GM13976 (cell line): ENCODE data around the gene CGA.
"Not testable (repeated sequence)": the region's sequence is repeated elsewhere in the genome, so short reads cannot be mapped to it uniquely, and the experiment has no call there.

Experiments used
- DNase-seq: peaks from one replicate; pipeline ENCODE4 v3.0.0; 2012; ENCODE audit warnings: low spot score
- CTCF ChIP-seq: IDR thresholded peaks from 2 replicates; pipeline ENCODE4 v1.5.1; 2012; ENCODE audit warnings: borderline replicate concordance, mild to moderate bottlenecking; ENCODE audit not compliant: insufficient read depth; ENCODE audit errors: extremely low read depth, missing control alignments, control extremely low read depth
- in situ Hi-C: fragments of 300-500 bp; cut with MboI; formaldehyde crosslinking; loops from one replicate; pipeline ENCODE4 v1.12.0; 2022; ENCODE audit warnings: low sequenced_read_pairs, mixed read lengths, inconsistent platforms; ENCODE audit not compliant: unreplicated experiment

CGA gene

GRCh38 chr6:87095087-87095509, at the start of gene CGA:
Gene CGA (minus strand): TSS chr6:87095106. CDS start chr6:87088200, 6,906 bp downstream.
- no peak for TF ChIP-seq CTCF
- in situ Hi-C loops = no loop called here
- DNase-seq = no peak

- in situ Hi-C loops = loop anchor here (10.0 kb wide), 1 partner anchor 255 kb away; no protein-coding TSS in a partner anchor
- DNase-seq = not testable (repeated sequence)
These were observed 45.0 kb upstream of the CGA start for GRCh38 chr6:87139927-87140326.

- peak; percentile 59 for DNase-seq
- TF ChIP-seq CTCF = peak; percentile 64
- in situ Hi-C loops = loop anchor here (10.0 kb wide), 1 partner anchor 256 kb away; no protein-coding TSS in a partner anchor
These were observed 44.3 kb upstream of the CGA start for GRCh38 chr6:87139236-87139635.

- DNase-seq = no peak
- in situ Hi-C loops = loop anchor here (10.0 kb wide), 1 partner anchor 258 kb away; no protein-coding TSS in a partner anchor
- TF ChIP-seq CTCF = no peak
These were observed 42.1 kb upstream of the CGA start for GRCh38 chr6:87136963-87137362.

GRCh38 chr6:87127737-87128136, 32.8 kb upstream of the CGA start:
- TF ChIP-seq CTCF = no peak
- in situ Hi-C loops = no loop called here
- DNase-seq = no peak

- no peak for TF ChIP-seq CTCF
- in situ Hi-C loops = no loop called here
- no peak for DNase-seq
These were observed 31.6 kb upstream of the CGA start for GRCh38 chr6:87126501-87126900.

- TF ChIP-seq CTCF = no peak
- in situ Hi-C loops = no loop called here
- no peak for DNase-seq
These were observed 29.2 kb upstream of the CGA start for GRCh38 chr6:87124074-87124473.
